NOMO-1 treated with DMSO at 0.1 percent for 48 hours (cell line): Measurements from ENCODE around the gene UBE3B.

ENCODE experiments used
- DNase-seq: peaks from one replicate; lab custom pipeline; 2025; ENCODE audit not compliant: unreplicated experiment; lab: John Stamatoyannopoulos, UW

Gene UBE3B

DNA sequence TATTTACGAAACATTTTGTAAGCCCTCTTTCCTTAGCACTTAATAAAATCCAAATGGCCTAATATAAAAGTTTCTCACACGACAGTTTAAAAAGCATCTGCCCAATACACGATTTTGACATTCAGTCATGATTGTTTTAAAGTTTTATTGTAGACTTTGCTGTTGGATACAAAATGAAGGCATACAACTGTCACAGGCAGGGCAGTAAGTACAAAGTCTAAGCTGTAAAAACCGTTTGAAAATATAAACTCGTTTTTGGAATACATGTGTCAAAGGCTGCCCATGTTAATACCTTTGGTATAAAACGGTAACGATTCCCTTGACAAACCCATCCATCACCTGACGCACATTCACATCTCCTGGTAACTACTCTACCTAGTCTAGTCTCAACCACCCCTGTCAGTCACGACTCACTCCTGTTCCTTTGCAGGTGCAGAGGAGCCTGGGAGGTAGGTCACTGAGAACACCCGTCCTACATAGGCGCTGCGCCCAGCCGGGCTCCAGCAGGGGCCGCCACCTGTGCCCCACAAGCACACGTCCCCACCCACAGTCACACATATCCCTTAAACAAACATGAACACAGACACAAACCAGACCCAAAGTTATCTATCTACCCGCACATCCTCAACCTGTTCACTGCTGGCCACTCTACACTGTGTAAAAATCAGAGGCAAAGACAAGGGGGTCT is 27.4 kb upstream of the UBE3B start:
- no peak for DNase-seq

GRCh38 chr12:109450980-109451379 is 26.5 kb upstream of the UBE3B start:
- DNase-seq = no peak

DNA sequence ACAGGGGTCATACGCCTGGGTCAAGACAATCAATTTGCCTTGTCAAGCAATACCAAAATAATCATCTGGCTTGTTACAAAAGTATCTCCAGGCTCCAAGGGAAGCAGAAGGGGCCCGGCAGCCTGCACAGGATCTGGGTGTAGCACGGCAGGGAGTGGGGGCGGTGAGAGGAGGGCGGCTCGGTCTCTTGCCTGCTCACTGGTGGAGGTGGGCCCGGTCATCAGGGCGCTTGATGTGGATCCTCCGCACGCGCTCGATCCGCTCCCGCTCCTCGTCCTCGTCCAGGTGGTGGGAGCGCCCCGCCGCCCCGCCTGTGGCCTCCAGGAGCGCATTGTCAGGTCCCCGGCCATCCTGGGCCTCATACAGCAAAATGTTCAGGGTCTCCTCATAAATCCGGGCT is 26.0 kb upstream of the UBE3B start:
- DNase-seq = no peak

DNA sequence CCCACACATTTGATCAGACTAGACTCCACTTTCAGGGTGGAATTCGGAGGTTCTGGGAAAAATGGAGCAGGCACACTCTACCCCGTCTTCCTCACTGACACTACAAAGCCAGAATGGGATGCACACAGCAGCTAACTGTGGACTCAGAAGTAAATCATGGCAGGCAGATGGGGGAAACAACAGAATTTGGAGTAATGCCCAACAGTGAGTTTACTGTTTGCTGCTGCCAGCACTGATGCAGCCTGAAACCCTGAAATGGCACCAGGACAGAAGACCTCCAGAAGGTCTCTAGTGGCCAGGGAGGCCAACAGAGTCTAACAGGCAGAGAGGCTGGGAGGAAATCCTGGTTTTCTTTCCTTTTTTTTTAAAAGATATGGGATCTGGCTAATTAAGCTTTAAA is 24.9 kb upstream of the UBE3B start:
- DNase-seq = no peak

GRCh38 chr12:109455706-109456105 is 21.7 kb upstream of the UBE3B start:
- no peak for DNase-seq

DNA sequence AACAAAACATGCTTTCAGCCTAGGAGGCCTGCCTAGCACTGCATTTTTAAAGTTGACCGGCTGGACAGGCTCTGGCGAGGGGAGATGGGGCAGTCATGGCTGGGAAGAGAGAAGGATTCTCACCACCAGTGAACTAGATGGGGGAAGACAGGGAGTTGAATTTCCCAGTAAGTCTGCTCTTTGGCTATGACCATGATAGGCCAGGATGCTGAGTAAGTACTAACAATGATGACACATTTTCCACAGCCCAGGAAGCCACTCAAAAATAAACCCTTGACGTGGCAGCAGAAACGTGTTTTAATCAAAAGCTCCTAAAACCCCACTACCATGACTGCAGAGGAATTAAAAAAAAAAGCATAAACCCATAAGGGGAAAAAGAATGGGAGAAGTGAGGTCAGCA is 19.3 kb upstream of the UBE3B start:
- DNase-seq = no peak

GRCh38 chr12:109458771-109459208 is 18.6 kb upstream of the UBE3B start:
- no peak for DNase-seq

DNA sequence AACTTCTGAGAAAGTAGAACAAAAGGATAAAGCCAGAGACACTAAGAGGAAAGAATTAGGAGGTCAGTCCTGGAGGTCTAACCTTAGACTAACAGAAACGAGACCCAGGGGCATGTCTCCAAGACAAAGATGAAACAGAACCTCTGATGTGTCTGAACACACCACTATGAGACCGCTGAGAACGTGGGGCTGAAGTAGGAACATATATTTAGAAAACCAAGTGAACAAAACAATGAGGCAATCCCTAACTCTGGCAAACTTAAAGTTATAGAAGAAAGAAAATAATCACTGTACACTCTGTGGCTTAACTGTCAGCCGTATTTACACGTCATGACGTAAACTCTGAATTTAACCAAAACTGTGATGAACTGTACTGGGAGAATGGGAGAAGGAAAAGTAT is 18.2 kb upstream of the UBE3B start:
- DNase-seq = no peak

DNA sequence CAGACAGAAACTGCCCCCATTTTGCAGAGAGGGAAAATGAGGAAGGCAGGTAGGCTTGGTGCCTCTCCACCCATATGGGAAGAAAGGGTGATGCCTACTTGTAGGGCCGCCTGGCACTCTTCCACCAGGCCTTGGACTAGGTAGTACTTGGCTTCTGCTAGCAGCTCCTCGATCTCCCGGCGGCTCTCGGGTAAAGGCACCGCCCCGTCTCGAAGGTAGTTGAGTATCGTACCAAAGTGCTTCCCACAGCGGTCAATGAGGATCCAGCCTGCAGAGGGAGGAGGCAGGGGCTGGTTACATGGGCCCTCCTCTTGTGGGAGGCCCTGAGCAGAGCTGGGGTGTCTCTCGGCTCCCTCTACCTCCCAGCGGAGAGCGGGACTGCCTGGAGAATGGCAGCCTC is 16.9 kb upstream of the UBE3B start:
- DNase-seq = no peak

DNA sequence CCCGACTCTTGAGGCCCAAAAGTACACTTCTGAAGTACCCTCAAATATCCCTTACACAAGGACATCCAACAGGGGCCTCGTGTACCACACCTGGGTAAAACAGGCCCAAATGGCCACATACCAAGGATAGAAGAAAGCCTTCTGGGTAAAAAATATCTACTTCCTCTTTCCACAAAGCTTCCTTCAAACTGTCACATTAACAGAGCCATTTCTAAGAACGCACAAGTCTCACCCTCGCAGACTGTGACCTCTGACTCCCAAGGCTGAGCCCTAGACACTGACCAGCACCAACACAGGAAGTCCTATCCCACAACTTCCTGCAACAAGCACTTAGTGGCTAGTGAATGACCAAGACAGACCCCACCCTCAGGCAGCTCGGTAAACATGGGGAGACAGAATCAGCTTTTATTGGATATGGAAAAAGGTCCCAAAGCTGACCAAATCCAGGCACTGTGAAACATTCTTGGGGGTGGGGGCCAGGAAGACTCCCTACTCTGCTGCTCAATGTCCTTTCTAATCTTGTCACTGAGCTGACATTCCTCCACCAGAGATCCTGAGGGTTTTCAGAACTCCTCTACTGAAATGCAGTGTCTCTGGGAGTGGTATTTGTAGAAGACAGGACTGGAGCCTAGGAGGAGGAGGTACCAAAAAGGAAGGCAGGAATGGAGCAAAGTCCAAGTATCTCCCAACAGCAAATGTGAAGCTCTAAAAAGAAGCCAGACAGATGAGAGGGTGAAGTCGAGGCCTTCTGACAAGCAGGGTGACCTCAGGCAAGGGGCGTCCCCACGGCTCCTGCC is 16.2 kb upstream of the UBE3B start:
- DNase-seq = peak; percentile 81

DNA sequence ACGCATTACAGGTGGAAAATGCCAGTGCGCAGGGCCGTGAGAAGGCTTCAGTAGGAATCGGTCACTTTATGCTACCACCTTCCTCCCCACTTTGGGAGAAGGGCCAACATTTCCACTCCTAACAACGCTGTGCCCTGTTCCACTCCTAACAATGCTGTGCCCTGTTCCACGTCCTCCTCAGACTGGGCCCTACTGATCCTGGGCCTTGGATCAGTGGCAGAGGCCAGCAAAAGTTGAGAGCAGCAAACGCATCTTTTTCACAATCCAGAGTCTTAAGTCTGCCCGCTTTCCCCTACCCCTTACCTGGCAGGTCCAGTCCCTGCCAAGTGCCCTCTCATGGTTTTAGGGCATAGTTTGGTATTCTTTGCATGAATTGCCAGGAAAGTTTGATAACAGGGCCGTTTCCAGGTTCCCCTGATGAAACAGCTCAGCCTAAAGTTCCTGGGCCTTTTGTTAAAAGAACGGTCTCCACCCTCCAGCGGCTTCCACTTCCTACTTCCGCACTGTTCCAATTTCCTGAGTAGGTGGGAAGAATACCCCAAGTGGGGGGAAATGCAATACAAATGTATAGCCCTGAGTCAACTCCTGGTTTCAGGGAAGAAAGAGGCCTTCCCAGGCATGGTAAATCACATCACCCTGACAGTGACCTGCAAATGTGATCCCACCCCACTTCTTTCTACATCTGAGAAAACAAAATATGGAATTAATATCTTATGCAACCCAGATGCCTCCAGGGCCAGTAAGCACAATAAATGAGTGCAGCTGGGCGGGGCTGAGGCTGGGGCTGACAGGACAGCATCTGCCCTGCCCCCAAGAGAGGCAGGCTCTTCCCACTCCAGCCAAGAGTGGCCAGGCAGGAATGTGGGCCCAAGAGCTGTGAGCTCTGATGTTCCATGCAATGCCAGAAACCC is 15.3 kb upstream of the UBE3B start:
- peak; percentile 4 for DNase-seq

DNA sequence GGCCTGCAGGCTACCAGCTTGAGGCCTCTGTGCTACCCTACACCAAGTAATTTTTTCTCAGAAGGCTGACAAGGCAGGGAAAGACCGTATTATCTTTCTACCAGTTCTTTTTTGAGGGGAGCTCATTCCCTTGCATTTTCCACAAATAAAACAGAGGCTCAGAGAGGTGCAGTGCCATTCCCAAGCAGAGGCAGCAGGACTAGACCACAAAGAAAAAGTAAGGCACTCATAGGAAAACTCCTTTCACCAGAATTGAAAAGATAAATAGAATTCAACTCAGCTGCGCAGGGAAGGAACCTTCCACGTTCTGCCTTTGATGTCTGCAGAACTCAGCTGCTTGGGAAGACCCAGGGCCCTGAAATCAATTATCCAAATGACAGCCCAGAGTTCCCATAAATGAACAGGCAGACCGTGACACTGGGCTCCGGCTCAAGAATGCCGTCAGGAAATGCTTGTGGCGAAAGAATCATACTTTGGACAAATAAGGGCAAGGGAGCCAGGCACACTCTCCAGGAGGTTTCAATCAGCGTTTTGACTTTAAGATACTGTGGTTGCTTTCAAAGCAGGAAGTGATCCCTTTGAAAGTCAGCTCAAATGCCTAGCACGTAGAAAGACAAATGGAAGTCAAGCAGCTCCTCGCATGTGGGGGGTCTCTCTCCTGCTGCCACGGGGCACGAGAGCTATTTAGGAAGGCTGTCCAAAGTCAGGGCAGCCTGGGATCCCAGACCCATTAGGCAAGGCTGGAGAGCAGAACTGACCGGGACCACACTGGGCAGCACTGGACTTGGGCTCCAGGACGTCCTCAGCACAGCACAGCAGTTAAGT is 14.4 kb upstream of the UBE3B start:
- DNase-seq = peak; percentile 71

- no peak for DNase-seq
These were observed 13.7 kb upstream of the UBE3B start for GRCh38 chr12:109463756-109464155.

- no peak for DNase-seq
These were observed 12.6 kb upstream of the UBE3B start for GRCh38 chr12:109464642-109465351.

- no peak for DNase-seq
These were observed 11.1 kb upstream of the UBE3B start for GRCh38 chr12:109466305-109466704.

GRCh38 chr12:109466821-109467220 is 10.6 kb upstream of the UBE3B start:
- DNase-seq = no peak

DNA sequence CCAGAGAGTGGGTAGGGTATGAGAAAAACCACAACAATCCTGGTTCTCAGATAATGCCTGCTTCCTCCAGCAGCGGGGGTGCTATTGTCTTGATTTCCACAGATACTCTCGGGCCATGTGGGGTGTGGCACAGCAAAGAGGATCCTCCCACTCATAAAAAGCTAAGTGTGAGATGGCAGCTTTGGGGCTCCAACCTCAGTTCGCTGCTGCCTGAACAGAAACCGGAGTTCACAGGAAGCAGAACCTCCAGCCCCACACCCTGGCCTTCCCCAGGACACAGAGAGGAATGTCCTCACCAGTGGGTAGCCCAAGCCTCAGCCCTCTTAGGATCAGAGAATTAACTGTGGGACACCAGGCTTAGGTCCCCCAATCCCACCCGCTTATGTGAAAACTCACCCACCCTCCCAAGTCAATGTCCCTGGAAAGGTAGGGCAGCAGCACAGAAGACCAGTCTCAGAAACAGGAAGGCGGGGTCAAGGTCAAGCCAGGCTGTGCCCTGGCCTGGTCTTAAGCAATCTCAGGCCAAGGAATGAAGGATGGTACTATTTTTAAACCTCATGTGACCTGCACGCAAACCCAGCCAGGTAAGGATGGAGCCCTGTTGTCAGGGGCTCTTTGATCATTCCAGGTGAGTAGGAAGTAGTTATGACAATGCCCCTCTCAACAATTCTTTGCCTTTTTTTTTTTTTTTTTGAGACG is 9.3 kb upstream of the UBE3B start:
- peak; percentile 32 for DNase-seq

DNA sequence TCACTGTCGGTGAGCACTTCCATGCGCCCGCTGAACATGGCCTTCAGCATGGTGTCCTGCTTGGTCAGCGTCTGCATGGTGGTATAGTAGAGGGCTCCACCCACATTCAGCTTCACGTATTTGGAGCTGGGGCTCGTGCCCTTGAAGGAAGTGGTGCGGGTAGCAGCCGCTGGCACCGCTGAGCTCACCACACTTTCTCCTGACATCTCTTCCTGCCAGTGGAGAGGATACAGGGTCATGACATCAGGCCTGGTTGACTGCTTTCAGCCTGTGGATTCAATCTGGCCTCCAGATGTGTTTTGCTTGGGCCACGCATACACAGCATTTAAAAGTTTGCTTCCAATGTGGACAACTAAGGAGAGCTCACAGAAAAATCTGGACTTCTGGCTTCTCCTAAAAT is 7.9 kb upstream of the UBE3B start:
- no peak for DNase-seq

- no peak for DNase-seq
These were observed 4.4 kb upstream of the UBE3B start for GRCh38 chr12:109473006-109473405.
